ENCODE measurements around the gene PIGC.

DNA sequence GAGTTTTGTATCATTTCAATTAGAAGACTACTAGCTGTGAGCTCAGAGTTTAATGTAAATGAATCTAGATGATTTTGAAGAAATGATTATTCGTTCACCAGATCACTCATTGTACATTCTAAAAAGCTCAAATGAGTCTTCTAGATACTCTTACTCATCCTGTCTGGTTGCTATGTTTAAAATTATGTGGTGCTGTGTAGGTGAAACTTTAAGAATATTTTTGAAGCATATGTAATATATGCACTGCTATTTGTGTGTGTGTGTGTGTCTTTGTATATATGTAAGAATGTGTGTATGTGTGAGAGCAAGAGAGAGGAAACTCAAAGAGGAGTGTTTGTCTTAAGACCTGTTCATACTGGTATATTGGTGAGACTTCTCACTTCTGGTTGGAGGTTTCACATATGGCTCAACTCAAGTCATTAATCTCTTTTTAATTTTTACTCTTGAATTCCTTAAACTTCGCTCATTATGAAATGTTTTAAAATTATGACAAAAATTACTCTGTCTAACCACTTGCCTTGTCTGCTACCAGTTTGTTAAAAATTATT lies 32.0 kb downstream of the PIGC start:
- TF ChIP-seq POLR2A (IDR thresholded peaks at IDR 0.05; ENCODE audit: low read depth, low read length), result no peak
- TF ChIP-seq, protein P1, sequence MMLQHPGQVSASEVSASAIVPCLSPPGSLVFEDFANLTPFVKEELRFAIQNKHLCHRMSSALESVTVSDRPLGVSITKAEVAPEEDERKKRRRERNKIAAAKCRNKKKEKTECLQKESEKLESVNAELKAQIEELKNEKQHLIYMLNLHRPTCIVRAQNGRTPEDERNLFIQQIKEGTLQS (IDR thresholded peaks at IDR 0.05; ENCODE audit: borderline replicate concordance, extremely low read depth, low read depth, low read length), result no peak
- no peak for TF ChIP-seq CEBPB (IDR thresholded peaks at IDR 0.05; ENCODE audit: borderline replicate concordance in 1 of 2, low read depth in 2 of 2, low read length in 2 of 2)
- no peak for TF ChIP-seq EP300 (IDR thresholded peaks at IDR 0.05; ENCODE audit: borderline replicate concordance in 1 of 2, control insufficient read depth in 1 of 2, low read depth in 2 of 2, low read length in 2 of 2)
- TF ChIP-seq, protein P2, sequence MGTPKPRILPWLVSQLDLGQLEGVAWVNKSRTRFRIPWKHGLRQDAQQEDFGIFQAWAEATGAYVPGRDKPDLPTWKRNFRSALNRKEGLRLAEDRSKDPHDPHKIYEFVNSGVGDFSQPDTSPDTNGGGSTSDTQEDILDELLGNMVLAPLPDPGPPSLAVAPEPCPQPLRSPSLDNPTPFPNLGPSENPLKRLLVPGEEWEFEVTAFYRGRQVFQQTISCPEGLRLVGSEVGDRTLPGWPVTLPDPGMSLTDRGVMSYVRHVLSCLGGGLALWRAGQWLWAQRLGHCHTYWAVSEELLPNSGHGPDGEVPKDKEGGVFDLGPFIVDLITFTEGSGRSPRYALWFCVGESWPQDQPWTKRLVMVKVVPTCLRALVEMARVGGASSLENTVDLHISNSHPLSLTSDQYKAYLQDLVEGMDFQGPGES (IDR thresholded peaks at IDR 0.05), result no peak
- TF ChIP-seq, protein P3, sequence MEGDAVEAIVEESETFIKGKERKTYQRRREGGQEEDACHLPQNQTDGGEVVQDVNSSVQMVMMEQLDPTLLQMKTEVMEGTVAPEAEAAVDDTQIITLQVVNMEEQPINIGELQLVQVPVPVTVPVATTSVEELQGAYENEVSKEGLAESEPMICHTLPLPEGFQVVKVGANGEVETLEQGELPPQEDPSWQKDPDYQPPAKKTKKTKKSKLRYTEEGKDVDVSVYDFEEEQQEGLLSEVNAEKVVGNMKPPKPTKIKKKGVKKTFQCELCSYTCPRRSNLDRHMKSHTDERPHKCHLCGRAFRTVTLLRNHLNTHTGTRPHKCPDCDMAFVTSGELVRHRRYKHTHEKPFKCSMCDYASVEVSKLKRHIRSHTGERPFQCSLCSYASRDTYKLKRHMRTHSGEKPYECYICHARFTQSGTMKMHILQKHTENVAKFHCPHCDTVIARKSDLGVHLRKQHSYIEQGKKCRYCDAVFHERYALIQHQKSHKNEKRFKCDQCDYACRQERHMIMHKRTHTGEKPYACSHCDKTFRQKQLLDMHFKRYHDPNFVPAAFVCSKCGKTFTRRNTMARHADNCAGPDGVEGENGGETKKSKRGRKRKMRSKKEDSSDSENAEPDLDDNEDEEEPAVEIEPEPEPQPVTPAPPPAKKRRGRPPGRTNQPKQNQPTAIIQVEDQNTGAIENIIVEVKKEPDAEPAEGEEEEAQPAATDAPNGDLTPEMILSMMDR (IDR thresholded peaks at IDR 0.05 in 2 of 3, conservative IDR thresholded peaks at IDR 0.05 in 1 of 3; ENCODE audit: control insufficient read depth in 2 of 3, extremely low read depth in 1 of 3, insufficient read depth in 1 of 3, low read depth in 3 of 3, low read length in 3 of 3), result no peak
- TF ChIP-seq POLR2AphosphoS5 (IDR thresholded peaks at IDR 0.05; ENCODE audit: low read length), result no peak
- no peak for TF ChIP-seq FOXK2 (IDR thresholded peaks at IDR 0.05)
- TF ChIP-seq HCFC1 (IDR thresholded peaks at IDR 0.05; ENCODE audit: low read length), result no peak
- no peak for TF ChIP-seq MXI1 (IDR thresholded peaks at IDR 0.05; ENCODE audit: low read depth, low read length)
- no peak for TF ChIP-seq EZH2 (IDR thresholded peaks at IDR 0.05; ENCODE audit: borderline replicate concordance, control insufficient read depth, low read depth, low read length)
- no peak for TF ChIP-seq MYC (IDR thresholded peaks at IDR 0.05; ENCODE audit: insufficient read depth, insufficient read length, insufficient replicate concordance, low read length, severe bottlenecking)

All from GM12878 (cell line).